NCI-H1930 (cell line): ENCODE data around the gene NRG2.

Source experiments
- DNase-seq, 2 experiments: peaks; one replicate each; lab custom pipeline; 2025; lab: John Stamatoyannopoulos, UW

NRG2 gene

GRCh38 chr5:139946440-139946839, 96.7 kb downstream of the NRG2 start:
- DNase-seq, result no peak

GRCh38 chr5:139946006-139946405, 97.1 kb downstream of the NRG2 start:
- DNase-seq, result no peak

- no peak for DNase-seq
Measured at GRCh38 chr5:139942243-139942642, 100.9 kb downstream of the NRG2 start.

- no peak for DNase-seq
Measured at GRCh38 chr5:139930406-139930805, 112.7 kb downstream of the NRG2 start.

- DNase-seq, result no peak
Measured at GRCh38 chr5:139926797-139927503, 116.1 kb downstream of the NRG2 start.

- DNase-seq, result no peak
Measured at GRCh38 chr5:139925650-139926640, 117.2 kb downstream of the NRG2 start.

GRCh38 chr5:139925216-139925562, 117.9 kb downstream of the NRG2 start:
- no peak for DNase-seq

GRCh38 chr5:139924294-139925215, 118.5 kb downstream of the NRG2 start:
- DNase-seq, result no peak

GRCh38 chr5:139919308-139919707, 123.8 kb downstream of the NRG2 start:
- no peak for DNase-seq

GRCh38 chr5:139915834-139916233, 127.3 kb downstream of the NRG2 start:
- DNase-seq, result no peak

GRCh38 chr5:139915266-139915665, 127.8 kb downstream of the NRG2 start:
- DNase-seq, result no peak

GRCh38 chr5:139914218-139914807, 128.8 kb downstream of the NRG2 start:
- no peak for DNase-seq

- no peak for DNase-seq
Measured at GRCh38 chr5:139912804-139913203, 130.3 kb downstream of the NRG2 start.

GRCh38 chr5:139912158-139912557, 130.9 kb downstream of the NRG2 start:
- DNase-seq, result no peak

GRCh38 chr5:139911425-139912120, 131.5 kb downstream of the NRG2 start:
- DNase-seq, result no peak

GRCh38 chr5:139910901-139911300, 132.2 kb downstream of the NRG2 start:
- DNase-seq, result no peak

- DNase-seq, result no peak
Measured at GRCh38 chr5:139910036-139910435, 133.1 kb downstream of the NRG2 start.

GRCh38 chr5:139908749-139909148, 134.3 kb downstream of the NRG2 start:
- no peak for DNase-seq

GRCh38 chr5:139906661-139907060, 136.4 kb downstream of the NRG2 start:
- no peak for DNase-seq

- DNase-seq, result no peak
Measured at GRCh38 chr5:139904816-139905661, 138.1 kb downstream of the NRG2 start.
